CD4-positive, alpha-beta T cell treated with Interferon gamma for 1 hour (primary cell): Measurements from ENCODE around the gene FHL1.
"Not testable (repeated sequence)": the region's sequence is repeated elsewhere in the genome, so short reads cannot be mapped to it uniquely, and the experiment has no call there.

ENCODE experiments used
- DNase-seq: peaks from one replicate; pipeline ENCODE4 v3.0.0-alpha.2; 2020

The FHL1 gene

DNA sequence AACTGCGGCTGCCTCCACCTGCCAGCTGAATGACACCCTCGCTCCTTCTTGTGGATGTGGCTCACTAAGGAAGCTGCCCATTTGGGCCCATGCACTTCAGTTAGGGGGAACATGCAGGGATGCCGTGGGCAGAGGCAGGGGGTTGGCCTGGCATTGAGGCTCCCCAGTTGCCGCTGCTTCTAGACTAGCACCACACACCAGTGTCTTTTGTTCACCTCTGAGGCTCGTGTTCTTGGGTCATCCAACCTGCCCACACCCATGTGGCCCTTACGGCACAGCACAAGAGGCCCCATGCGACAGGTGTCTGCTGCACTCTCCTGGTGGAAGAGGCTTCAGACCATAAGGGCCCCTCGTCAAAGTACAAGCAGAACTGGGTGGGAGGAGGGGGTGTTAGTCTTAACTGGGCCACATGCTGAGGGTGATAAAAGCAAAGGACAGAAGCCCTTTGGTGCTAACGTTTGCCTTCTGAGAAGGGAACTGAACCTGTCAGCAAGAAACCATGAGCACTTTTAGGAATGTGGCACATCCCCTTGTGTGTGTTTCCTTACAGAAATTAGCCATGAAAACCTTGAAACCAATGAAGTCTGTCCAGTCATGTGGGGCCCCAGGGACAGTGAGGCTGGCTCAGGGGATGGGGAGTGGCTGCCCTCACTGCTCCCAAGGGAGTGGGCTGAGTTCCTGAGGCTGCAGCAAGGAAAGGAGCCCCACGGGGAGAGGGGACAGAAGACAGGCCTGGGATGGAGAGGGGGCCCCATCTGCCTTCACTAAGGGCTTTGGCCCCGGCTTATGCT, 64.6 kb downstream of the FHL1 start:
- DNase-seq, result no peak

DNA sequence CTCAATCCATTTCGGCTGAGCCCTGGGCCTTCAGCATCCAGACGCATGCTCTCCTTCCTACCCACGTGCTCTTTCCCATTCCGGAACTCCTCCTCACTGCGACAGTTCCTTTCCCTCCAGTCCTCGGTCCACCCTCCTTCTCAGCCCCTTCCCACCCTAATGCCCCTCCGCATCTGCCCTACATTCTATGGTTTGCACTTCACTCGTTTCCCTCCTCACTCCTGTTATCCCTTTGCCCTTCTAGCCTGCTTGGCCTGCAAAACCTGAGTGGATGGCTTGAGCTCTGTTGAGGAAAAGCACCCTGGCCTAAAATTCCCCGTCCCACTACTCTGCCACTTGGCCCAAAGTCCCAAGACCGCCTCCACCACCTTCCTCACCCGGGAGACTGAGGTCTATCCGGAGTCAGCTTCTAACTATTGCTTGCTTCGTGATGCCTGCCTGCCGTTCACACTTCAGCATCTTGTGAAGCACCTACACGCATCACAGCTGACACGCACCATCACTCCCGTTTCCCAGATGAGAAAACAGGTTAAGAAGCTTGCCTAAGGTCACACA, 65.3 kb downstream of the FHL1 start:
- DNase-seq, result no peak

DNA sequence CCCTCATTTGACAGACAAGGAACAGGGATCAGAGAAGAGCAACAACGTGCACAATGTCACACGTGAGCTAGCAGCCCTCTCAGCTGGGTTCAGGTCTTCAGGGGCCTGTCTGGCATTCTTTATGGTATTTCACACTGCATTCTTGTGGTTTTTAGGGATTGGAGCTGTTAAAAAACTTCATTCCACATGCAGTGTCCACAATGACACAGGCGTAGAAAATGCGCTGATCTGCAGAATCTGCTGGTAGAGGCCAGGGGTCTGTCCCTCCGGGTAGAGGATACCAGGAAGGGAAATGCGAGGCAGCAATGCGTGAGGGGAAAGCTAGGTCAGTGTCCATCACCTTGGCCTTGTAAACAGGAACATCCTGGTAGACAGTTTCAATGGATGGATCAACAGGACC, 67.2 kb downstream of the FHL1 start:
- DNase-seq, result no peak

DNA sequence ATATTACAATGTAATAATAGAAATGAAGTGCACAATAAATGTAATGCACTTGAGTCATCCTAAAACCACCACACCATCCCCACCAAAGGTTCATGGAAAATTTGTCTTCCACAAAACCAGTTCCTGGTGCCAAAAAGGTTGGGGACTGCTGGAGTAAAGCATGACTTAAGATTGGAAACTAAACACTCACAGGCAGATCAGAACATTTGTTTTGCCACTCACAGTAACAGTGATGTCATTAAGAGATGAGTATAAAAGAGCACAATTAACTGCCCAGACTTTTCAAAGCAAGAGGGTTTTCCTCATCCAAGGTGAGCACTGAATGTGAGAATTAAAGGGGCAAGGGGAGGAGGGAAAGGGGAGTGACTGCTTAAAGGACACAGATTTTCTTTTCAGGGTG, 68.2 kb downstream of the FHL1 start:
- DNase-seq, result no peak

DNA sequence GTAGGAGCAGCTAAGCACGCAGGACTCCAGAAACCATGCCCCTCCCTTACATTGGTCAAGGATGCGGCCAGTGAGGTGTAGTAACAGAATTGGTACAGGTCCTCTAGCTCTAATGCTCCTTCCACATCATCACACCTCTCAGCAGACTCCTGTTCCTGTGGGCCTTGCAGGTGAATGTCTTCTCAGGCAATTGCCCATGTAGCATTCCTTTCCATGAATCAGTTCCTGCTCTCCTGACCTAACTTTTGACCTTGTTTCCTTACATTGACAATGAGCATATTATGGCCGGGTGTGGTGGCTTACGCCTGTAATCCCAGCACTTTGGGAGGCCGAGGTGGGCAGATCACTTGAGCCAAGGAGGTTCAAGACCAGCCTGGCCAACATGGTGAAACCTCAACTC, 72.6 kb downstream of the FHL1 start:
- DNase-seq, result no peak

DNA sequence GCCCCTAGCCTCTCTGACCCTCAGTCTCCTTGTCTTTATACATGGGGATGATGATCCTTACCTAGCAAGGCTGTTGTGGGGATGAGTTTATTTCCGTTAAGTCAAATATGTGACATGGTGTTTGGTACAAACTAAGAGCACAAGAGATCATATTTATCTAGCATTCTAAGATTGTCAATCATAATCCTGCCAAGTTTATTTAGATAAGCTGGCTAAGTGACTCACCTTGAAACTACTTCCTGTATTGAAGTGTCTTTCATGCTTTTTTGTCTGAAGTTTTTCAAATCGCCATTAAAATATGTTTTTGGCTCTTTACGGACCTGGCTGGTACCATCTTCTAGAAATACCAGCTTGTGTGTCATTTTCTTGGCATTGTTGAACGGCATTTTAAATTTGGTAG, 73.2 kb downstream of the FHL1 start:
- DNase-seq, result no peak

DNA sequence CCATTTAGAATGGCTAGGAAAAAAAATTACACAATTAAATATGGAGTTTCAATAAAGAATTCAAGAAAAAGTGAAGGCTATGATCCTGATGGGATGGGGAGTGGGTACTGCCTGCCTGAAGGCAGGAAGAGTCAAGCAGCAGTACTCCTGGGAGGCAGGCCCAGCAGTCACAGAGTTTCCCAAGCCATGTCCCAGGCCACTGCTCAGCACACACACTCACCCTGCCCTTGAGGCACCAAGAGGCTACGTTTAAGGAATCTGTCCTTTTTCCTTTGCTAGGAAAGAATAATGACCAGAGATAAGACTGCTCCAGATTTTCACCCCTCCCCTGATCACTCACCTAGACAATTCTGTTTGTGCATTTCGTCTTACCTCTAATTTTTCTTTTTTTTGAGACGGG, 73.6 kb downstream of the FHL1 start:
- DNase-seq, result no peak

DNA sequence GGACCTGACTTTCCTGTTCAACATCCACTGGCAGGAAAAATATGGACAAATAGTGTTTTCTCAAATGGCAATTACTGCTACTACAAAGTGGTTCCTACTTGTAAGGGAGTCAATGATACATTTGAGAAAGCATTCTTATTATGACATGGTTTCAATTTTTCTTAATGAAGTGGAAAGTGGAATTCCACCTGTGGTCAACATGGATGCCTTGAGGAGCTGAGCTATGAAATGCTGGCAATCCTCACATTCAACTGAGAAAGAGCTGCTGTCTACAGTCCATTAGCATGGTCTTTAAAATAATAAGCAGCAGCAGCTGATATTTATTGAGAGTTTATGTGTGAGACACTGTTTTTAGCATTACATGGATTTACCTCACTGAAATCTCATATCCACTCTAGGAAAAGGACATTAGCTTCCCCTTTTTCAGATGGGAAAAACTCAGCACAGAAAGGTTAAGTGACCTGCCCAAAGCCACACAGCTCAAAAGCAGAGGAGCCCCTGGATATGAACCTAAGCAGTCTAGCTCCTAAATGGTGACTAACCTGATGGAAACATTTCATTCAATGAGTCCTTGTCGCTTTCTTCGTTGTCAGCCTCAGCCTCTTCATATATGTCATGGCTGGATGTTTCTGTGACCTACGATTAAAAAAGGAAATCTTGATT, 74.6 kb downstream of the FHL1 start:
- no peak for DNase-seq

DNA sequence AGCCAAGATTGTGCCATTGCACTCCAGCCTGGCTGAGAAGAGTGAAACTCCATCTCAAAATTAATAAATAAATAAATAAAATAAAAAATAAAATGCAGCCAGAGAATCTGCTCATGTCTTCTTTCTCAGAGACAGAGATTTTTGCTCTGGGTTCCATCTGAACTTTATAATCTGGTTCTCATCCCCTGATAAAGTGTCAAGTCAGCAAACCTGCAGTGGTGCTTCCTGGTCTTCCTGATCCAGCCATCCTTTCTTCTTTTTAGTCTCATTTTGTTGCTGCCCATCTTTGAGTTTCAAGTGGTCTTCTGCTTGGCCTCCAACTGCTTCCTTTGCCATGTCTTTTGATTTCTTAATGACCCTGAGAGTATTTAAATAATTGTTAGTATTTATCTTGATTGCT, 79.7 kb downstream of the FHL1 start:
- no peak for DNase-seq

DNA sequence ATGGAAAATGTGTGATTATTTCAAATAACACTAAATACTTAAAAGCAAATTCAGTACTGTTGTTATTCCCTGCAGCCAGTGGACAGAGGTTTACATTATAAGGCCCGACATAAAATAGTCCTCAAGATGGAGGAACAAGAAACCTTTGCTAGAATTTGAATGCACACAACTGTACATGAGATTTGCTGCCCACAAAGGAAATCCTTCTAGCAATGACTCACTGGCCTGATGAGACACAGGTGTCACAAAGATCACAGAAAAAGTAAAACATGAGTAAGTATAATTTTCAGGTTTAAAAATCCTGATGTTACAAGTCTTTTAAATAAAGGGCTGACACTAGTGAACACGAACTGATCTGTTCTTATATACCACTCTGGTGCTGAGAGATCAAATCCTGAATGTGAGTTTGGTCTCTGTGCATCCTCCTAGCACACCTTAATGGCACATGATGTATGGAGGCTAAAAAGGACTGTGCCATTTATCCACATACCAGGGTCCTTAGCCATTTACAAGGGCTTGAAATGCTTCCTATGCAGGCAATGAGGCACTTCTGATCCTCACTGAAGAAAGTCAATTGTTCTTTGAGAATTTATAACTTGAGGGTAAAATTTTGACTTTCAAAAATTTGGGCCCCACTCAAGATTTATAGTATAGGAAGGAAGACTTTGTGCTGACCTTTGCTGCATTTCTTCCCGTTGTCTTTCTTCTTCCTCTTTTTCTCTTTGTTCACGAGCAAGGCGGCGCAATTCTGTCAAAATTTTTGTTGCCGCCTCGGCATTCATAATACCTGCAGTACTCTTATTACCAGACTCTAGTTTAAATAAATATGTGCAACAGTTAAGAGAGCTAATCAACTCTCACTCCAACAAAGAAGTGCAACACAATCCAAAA, 80.9 kb downstream of the FHL1 start:
- DNase-seq, result no peak

DNA sequence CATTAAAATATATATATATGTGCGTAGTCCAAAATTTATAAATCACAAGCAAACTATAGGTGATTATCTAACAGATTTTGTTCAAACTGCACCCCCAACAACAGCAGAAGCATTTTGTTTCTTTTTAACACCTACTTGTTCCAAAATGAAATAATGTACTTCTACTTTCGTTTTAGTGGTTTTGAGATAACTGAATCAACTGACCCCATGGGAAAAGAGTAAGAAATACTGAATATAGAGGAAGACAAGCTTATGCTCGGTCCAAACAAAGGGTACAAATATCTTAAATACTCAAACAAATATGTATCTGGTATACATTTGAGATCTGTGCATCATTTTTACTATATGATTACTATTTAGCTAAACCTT, 81.5 kb downstream of the FHL1 start:
- no peak for DNase-seq

DNA sequence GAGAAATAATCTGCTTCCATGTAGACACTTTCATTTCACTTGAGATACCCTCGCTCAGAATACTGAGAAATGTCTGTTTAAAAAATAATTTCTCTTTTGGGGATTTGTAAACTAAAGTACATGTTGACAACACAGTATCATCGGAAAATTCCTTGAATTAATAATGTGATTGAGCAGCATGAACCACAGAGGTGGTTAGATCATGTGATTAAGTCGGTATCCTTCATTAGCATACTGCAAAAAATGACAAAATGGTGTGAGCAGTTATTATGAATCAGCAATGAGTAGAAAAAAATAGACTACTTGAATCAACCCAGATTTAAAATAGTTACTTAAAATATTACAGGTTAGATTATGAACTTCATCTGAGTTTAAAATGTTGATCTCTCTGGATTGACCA, 89.7 kb downstream of the FHL1 start:
- no peak for DNase-seq

DNA sequence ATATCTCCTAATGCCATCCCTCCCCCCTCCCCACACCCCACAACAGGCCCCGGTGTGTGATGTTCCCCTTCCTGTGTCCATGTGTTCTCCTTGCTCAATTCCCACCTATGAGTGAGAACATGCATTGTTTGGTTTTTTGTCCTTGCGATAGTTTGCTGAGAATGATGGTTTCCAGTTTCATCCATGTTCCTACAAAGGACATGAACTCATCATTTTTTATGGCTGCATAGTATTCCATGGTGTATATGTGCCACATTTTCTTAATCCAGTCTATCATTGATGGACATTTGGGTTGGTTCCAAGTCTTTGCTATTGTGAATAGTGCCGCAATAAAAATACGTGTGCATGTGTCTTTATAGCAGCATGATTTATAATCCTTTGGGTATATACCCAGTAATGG, 90.5 kb downstream of the FHL1 start:
- not testable (repeated sequence) for DNase-seq

DNA sequence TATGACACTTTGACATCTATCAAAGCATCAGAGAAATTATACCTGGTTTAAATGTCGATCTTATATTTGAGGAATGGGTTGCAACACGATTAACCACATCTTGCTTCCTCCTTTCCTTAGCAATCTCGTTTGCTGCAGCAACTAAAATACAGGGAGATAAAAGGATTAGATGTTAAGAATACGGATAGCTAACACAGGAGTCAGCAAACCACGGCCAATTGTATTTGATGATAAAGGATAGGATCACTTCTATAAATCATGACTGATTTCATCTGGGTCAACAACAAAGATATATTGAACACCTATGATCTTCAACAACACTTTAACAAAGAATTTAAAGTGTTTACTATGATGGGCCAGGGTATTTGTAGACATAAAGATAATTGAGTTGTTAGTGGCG, 98.9 kb downstream of the FHL1 start:
- no peak for DNase-seq

DNA sequence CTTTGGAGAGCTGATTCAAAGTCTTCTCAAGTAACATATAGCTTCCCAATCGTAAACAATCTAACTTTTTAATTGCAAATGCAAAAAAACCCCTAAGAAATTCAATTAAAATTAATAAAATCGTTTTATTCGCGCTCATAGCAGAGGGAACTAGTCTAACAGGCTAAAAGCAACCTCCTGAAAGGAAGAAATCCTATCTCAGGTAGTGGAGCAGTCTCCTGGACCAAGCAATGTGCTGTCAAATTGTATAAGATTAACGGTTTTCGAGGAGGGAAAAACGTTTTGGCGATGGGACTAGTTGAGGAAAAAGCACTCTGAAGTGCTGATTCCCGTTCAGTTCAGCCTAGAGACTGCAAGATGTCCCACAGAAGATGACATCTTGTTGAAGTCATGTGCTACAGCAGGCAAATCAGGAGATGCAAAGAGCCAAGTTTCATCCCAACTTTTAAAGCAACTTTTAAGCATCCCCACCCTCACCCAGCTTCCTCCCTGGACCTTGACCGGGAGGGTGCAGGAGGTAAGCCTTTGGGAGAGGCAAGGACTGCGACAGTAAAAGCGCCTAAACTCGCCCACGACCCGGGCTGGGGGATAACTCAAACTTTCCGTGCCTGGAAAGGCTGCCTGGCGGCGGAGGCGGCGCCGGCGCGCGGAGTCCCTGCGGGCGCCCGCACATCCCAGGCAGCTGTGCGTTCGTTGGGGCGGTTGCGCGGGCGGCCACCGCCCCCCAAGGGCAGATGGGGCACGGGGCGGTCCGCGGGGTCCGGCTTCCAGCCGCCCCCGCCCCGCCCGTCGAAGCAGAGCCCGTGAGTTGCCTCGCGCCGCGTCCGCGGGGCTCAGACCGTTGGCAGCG, 103.1 kb downstream of the FHL1 start:
- DNase-seq, result no peak

DNA sequence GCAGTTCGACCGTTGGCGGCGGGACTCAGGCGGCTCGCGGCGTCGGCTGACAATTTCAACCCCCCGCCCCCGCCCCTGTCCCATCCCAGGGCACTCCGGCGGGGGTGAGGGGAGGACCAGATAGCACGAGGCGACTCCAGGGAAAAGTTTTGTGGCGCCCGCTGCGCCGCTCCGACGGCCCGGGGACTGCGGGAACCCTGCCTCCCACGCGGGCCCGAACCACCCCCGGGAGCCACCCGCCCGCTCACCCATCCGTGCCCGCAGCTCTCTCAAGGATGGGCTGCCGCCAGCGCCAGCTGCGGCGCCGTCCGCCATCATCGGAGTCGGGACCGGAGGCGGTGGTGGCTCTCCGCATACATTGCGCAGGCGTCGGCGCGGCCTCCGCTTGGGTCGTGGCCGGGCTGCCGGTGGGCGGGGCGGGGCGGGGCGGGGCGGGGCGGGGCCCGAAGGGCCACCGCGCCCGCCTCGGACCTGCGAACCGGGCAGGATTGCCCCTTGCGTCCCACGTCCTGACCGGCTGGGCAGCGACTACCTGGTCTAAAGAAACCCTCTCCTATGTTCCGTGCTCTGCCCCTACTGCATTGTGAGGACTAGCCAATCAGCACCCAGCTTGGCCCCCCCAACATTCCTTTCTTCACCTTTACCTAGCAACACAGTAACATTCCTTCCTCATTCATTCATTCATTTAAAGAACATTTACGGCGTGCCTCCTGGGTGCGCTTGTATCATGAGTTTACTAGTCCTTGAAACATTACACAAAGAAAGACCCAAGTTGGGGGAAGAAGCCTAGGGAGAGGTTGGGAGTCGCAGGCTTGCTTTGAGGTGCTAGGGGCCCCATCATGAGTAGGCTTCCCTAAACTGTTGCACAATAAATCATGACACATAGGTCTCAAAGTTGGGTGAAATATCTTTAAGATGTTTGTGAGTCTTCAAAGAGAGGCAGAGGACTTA, 104.0 kb downstream of the FHL1 start, which contains the start of gene MAP7D3:
Gene MAP7D3 (minus strand): TSS at position 360 of the 951 bp plus-strand sequence. CDS start 42 bp downstream, at position 318.
- DNase-seq, result peak; percentile 74

DNA sequence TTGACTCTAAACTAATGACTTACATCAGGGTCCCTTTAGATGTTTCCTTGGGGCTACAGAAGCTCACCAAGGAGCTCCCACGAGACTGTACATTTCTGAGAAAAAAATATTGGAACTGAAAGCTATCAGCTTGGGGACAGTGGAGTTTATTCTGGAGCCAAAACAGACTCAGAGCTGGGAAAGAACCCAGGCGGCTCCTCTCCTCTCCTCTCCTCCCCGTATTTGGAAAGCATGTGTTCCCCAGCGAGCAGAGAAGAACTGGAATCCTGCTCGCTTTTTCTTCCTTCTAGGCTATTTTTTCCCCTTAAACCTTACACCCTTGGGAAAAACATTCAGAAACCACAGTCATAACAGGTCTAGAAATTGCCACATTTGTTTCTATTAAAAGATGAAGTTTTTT, 108.2 kb downstream of the FHL1 start:
- no peak for DNase-seq

DNA sequence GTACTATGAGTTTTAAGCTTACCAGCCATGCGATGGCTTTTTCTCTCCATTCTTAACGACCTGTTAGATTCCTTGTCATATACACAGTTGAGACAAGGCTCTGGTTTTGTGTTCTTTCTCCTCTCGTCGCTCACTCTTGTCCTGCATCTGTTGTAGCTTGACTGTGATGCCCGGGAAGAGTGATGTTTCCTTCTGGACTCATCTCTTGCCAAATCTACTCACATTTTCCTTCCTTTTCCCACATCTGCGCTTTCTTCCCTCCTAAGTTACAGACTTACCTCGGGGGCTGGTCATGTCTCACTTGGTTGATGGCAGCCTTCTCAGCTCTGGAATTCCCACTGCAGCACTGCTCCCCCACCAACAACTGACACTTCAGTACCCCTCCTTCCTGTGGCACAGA, 108.7 kb downstream of the FHL1 start:
- no peak for DNase-seq

DNA sequence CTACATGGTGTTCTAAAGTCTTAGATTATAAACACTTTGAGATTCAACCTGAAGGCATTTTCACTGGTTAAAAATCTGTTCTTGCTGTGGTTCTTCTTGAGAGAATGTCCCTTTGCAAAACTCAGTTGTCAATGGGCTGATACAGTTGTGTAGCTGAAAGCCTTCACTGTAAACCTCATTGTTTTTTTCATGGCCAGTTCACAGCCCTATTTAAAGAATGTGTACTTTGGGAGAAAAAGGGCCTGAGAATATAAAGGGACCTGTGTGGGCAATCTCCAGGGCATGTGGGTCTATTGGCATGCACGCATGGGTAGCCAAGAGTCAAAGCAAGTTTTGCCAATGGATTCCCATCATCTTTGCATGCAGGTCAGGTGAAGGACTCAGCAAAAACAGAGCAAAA, 111.6 kb downstream of the FHL1 start:
- no peak for DNase-seq

DNA sequence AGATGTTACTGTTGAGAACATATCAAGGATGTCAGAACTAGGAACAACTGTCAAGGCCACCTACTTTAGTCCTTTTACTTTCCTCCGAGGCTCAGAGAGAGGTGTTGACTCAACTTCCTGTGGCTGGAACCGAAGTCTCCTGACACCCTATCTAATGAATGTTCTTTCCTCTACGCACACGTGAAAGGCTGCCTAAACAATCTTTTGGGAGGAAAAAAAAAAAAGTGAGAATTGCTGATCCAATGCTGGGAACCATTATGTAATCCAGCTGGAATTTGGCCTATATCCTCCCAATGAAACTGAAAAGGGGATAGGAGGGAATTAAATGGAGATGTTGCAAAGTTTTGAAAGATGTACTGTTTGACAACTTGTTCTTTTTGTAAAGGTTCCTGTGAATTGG, 112.2 kb downstream of the FHL1 start:
- no peak for DNase-seq

DNA sequence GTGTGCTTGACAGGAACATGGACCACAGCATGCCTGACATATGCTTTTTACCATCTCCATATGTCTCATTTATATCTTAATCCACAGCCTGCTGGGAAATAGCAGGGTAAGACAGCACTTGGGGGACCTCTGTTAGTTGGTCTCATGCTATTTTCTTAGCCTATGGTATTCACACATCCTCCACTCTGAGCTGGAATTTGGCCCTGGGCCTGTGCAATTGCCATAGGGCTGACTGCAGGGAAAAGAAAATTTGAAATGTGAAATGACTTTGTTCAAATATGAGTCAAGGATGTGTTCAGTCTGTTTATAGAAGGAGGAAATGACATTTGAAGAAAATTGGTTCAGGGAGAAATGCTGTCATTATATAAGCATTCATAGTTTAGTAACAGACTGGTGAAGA, 113.4 kb downstream of the FHL1 start:
- DNase-seq, result no peak
